Panc1 (cell line): ENCODE measurements around the gene RAB27B. TPM values are rescaled to one million over a fixed set of nuclear protein-coding genes. Genes with fewer than 3 reads are reported as not detected.
"Not testable (repeated sequence)": the region's sequence is repeated elsewhere in the genome, so short reads cannot be mapped to it uniquely, and the experiment has no call there.

Experiments
- ATAC-seq: fragments of 200-7000 bp; cut with Tn5 transposase; 2 replicates; pipeline ENCODE4 v1.9.1; 2020; ENCODE audit warnings: mild to moderate bottlenecking, moderate library complexity
- BruUV-seq: library from RNA; stranded (reverse); fragments of 400-500 nt; replicated peaks from 2 replicates; lab custom pipeline; 2021; lab: Mats Ljungman, UMichigan
- CTCF ChIA-PET: fragments of 300-600 bp; sonication (Branson Sonifier 250); formaldehyde crosslinking; loops from one replicate; lab custom pipeline; 2022; ENCODE audit warnings: antibody characterized with exemption; lab: Charles Lee
- POLR2A ChIA-PET: fragments of 300-600 bp; sonication (Branson Sonifier 250); formaldehyde crosslinking; loops from one replicate; lab custom pipeline; 2022; ENCODE audit warnings: antibody characterized with exemption; lab: Charles Lee
- DNase-seq: peaks from one replicate; pipeline ENCODE4 v3.0.0-alpha.2; 2010; ENCODE audit warnings: low read depth, low spot score
- H3K27ac ChIP-seq: 2 replicates; pipeline ENCODE4 v1.5.1; 2011; ENCODE audit warnings: mild to moderate bottlenecking, low read length, inconsistent platforms
- H3K27me3 ChIP-seq: fragments of 200-500 bp; sonication (Bioruptor generic); 2 replicates; pipeline ENCODE4 v1.6.0; 2014; ENCODE audit warnings: low read length, inconsistent platforms; ENCODE audit not compliant: control insufficient read depth, insufficient read depth
- H3K36me3 ChIP-seq: fragments of 200-500 bp; sonication (Bioruptor generic); 2 replicates; pipeline ENCODE4 v1.5.1; 2014; ENCODE audit warnings: inconsistent platforms, mild to moderate bottlenecking, low read length, moderate library complexity; ENCODE audit not compliant: control insufficient read depth, insufficient read depth
- H3K4me1 ChIP-seq: 2 replicates; pipeline ENCODE4 v1.5.1; 2011; ENCODE audit warnings: inconsistent platforms, mild to moderate bottlenecking, low read length, moderate library complexity; ENCODE audit not compliant: control insufficient read depth, insufficient read depth
- H3K4me3 ChIP-seq, 2 experiments: 2 replicates each; pipeline ENCODE4 v1.5.1; 2011 to 2012; ENCODE audit warnings: low read depth in 2 of 2, low read length in 2 of 2, mild to moderate bottlenecking in 2 of 2, inconsistent platforms in 1 of 2, moderate library complexity in 1 of 2
- H3K9me3 ChIP-seq: fragments of 200-500 bp; sonication (Bioruptor generic); 2 replicates; pipeline ENCODE4 v1.5.1; 2014; ENCODE audit warnings: low read depth, mild to moderate bottlenecking, inconsistent platforms, low read length, moderate library complexity; ENCODE audit not compliant: control insufficient read depth, insufficient read depth
- CTCF ChIP-seq: fragments of 450-650 bp; IDR thresholded peaks from 2 replicates; pipeline ENCODE4 v1.5.1; 2017; ENCODE audit warnings: mild to moderate bottlenecking
- POLR2AphosphoS5 ChIP-seq: IDR thresholded peaks from 2 replicates; pipeline ENCODE4 v1.6.1; 2012; ENCODE audit warnings: mild to moderate bottlenecking, low read depth, low read length, moderate library complexity
- REST ChIP-seq, 2 experiments: IDR thresholded peaks; 2 replicates each; pipeline ENCODE4 v1.6.1; 2011 to 2012; ENCODE audit warnings: low read depth in 2 of 2, control low read depth in 1 of 2, low read length in 1 of 2, mild to moderate bottlenecking in 1 of 2, moderate library complexity in 1 of 2; ENCODE audit not compliant: insufficient read depth in 1 of 2
- SIN3A ChIP-seq: IDR thresholded peaks from 2 replicates; pipeline ENCODE4 v1.6.1; 2012; ENCODE audit warnings: low read depth, mild to moderate bottlenecking, low read length, moderate library complexity, borderline replicate concordance; ENCODE audit not compliant: insufficient read depth
- TCF7L2 ChIP-seq: IDR thresholded peaks from 2 replicates; pipeline ENCODE4 v1.6.1; 2011; ENCODE audit warnings: mild to moderate bottlenecking, low read depth, low read length, inconsistent platforms
- in situ Hi-C: cut with HindIII; loops from 2 replicates; pipeline ENCODE4 v1.10.0; 2016; ENCODE audit warnings: low sequenced_read_pairs, low pct_unique_long_range_greater_than_20kb
- intact Hi-C: fragments of 100-400 bp; cut with micrococcal nuclease; formaldehyde crosslinking; loops from one replicate; pipeline ENCODE4 v1.10.0; 2022; ENCODE audit not compliant: unreplicated experiment
- total RNA-seq: library from RNA; stranded (reverse); gene quantifications from one replicate; pipeline ENCODE4 v1.2.1, GENCODE V29; 2021; ENCODE audit not compliant: unreplicated experiment

Gene RAB27B
- total RNA-seq, 1 experiment from 2014 or later, result 3.9 TPM

GRCh38 chr18:54813977-54814565, 14.2 kb upstream of the RAB27B start:
- H3K27me3 ChIP-seq, result no peaks in the 10 kb centered on the region
- ATAC-seq, result no peak
- BruUV-seq, result no TSS peak
- H3K36me3 ChIP-seq, result no peaks in the 10 kb centered on the region
- no peak overlapping the region for H3K27ac ChIP-seq
- no peak overlapping the region for H3K4me3 ChIP-seq
- no peaks in the 10 kb centered on the region for H3K4me1 ChIP-seq
- CTCF ChIA-PET, result no interaction called here
- no peak for DNase-seq
- POLR2A ChIA-PET, result no interaction called here
- TF ChIP-seq POLR2AphosphoS5, result no peak
- no peak for TF ChIP-seq SIN3A
- TF ChIP-seq CTCF, result no peak
- TF ChIP-seq TCF7L2, result no peak
- no peak for TF ChIP-seq REST (IDR thresholded peaks at IDR 0.05; ENCODE audit: insufficient read depth in 1 of 2, low read depth in 2 of 2, low read length in 1 of 2)
- intact Hi-C loops, result no loop called here
- in situ Hi-C loops, result no loop called here
- no peaks in the 10 kb centered on the region for H3K9me3 ChIP-seq

- ATAC-seq, result no peak
- TF ChIP-seq CTCF (no peak), POLR2AphosphoS5 (no peak), SIN3A (no peak), REST (IDR thresholded peaks at IDR 0.05; ENCODE audit: insufficient read depth in 1 of 2, low read depth in 2 of 2, low read length in 1 of 2) (no peak), TCF7L2 (no peak)
- no peaks in the 10 kb centered on the region for H3K4me1 ChIP-seq
- ChIA-PET POLR2A (no interaction called here), CTCF (no interaction called here)
- no peaks in the 10 kb centered on the region for H3K36me3 ChIP-seq
- no peaks in the 10 kb centered on the region for H3K9me3 ChIP-seq
- no peak overlapping the region for H3K27ac ChIP-seq
- no peak overlapping the region for H3K4me3 ChIP-seq
- in situ Hi-C loops, result no loop called here
- DNase-seq, result no peak
- intact Hi-C loops, result no loop called here
- H3K27me3 ChIP-seq, result no peaks in the 10 kb centered on the region
- no TSS peak for BruUV-seq
These were observed 13.2 kb upstream of the RAB27B start for GRCh38 chr18:54815086-54815485.

GRCh38 chr18:54820785-54821275, 7.4 kb upstream of the RAB27B start:
- H3K4me3 ChIP-seq, H3K4me1 ChIP-seq, H3K27me3 ChIP-seq, intact Hi-C loops, H3K36me3 ChIP-seq, H3K27ac ChIP-seq, H3K9me3 ChIP-seq, DNase-seq, ATAC-seq, POLR2A ChIA-PET, BruUV-seq, in situ Hi-C loops, CTCF ChIA-PET: not testable (repeated sequence)
